HepG2 (cell line): ENCODE measurements around the gene KLK14.

Experiments
- FOXM1 ChIP-seq: sonication (generic); formaldehyde crosslinking; IDR thresholded peaks from 2 replicates; pipeline ENCODE4 v1.5.0; 2020; ENCODE audit warnings: missing genetic modification reagents
- SETDB1 ChIP-seq: sonication (generic); formaldehyde crosslinking; IDR thresholded peaks from 2 replicates; pipeline ENCODE4 v1.5.1; 2020; ENCODE audit warnings: missing genetic modification reagents, mild to moderate bottlenecking, borderline replicate concordance
- TF ChIP-seq, protein P1 (sequence below): sonication (generic); formaldehyde crosslinking; IDR thresholded peaks from 2 replicates; pipeline ENCODE4 v1.5.0; 2020; ENCODE audit warnings: mild to moderate bottlenecking, missing genetic modification reagents, moderate library complexity

DNA sequence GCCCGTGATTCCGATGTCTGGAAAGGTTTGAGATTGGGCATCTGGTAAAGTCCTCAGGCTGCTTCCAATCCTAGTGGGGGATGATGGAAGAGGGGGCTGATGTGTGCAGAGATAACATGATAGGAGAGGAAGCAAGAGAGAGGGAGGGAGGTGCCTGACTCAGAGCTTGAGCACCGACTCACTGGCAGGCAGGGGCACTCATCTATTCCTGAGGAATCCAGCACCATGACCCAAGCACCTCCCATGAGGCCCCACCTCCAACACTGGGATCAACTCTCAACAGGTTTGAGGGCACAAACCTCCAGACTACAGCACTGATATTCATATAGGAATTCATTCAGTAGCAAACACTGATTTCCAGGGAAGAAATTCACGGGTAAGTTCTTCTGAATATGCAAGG lies 36.4 kb upstream of the KLK14 start:
- TF ChIP-seq SETDB1 (CRISPR knock-in tag) (no peak), FOXM1 (no peak)
- TF ChIP-seq, protein P1, sequence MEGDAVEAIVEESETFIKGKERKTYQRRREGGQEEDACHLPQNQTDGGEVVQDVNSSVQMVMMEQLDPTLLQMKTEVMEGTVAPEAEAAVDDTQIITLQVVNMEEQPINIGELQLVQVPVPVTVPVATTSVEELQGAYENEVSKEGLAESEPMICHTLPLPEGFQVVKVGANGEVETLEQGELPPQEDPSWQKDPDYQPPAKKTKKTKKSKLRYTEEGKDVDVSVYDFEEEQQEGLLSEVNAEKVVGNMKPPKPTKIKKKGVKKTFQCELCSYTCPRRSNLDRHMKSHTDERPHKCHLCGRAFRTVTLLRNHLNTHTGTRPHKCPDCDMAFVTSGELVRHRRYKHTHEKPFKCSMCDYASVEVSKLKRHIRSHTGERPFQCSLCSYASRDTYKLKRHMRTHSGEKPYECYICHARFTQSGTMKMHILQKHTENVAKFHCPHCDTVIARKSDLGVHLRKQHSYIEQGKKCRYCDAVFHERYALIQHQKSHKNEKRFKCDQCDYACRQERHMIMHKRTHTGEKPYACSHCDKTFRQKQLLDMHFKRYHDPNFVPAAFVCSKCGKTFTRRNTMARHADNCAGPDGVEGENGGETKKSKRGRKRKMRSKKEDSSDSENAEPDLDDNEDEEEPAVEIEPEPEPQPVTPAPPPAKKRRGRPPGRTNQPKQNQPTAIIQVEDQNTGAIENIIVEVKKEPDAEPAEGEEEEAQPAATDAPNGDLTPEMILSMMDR (CRISPR knock-in tag) = no peak
